Fibroblast of skin of abdomen (primary cell): Measurements from ENCODE around the gene AGFG1. TPM values are rescaled to one million over a fixed set of nuclear protein-coding genes. Genes with fewer than 3 reads are reported as not detected.

Source experiments
- DNase-seq: peaks from one replicate; pipeline ENCODE4 v3.0.0-alpha.2; 2013
- polyA plus RNA-seq, 2 experiments: library from polyadenylated mRNA; unstranded; fragments of 120-200 nt; gene quantifications; one replicate each; pipeline ENCODE4 v1.2.1, GENCODE V29; 2013; ENCODE audit not compliant: insufficient read length in 2 of 2

AGFG1 gene, protein sequence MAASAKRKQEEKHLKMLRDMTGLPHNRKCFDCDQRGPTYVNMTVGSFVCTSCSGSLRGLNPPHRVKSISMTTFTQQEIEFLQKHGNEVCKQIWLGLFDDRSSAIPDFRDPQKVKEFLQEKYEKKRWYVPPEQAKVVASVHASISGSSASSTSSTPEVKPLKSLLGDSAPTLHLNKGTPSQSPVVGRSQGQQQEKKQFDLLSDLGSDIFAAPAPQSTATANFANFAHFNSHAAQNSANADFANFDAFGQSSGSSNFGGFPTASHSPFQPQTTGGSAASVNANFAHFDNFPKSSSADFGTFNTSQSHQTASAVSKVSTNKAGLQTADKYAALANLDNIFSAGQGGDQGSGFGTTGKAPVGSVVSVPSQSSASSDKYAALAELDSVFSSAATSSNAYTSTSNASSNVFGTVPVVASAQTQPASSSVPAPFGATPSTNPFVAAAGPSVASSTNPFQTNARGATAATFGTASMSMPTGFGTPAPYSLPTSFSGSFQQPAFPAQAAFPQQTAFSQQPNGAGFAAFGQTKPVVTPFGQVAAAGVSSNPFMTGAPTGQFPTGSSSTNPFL
- polyA plus RNA-seq (2013, experiment 1 of 2; ENCODE audit: insufficient read length): 45.7 TPM
- polyA plus RNA-seq (2013, experiment 2 of 2; ENCODE audit: insufficient read length): 46.7 TPM

DNA sequence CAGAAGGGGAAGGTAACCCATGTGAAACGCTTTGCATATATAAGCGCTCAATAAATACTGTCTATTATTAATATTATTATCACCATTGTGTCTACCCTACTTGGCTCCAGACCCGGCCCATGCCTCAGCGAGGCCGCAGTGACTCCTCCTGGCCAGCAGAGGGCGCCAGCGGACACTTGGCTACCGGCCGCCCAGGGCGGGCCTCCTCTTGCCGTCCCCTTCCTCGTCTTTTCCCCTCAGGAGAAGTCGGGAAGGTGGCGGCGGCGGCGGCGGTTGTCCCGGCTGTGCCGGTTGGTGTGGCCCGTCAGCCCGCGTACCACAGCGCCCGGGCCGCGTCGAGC is at the start of gene AGFG1:
AGFG1 (plus strand) TSS at position 233 of the 341 bp plus-strand sequence. CDS start 266 bp downstream, outside the sequence.
- DNase-seq: peak; percentile 73

DNA sequence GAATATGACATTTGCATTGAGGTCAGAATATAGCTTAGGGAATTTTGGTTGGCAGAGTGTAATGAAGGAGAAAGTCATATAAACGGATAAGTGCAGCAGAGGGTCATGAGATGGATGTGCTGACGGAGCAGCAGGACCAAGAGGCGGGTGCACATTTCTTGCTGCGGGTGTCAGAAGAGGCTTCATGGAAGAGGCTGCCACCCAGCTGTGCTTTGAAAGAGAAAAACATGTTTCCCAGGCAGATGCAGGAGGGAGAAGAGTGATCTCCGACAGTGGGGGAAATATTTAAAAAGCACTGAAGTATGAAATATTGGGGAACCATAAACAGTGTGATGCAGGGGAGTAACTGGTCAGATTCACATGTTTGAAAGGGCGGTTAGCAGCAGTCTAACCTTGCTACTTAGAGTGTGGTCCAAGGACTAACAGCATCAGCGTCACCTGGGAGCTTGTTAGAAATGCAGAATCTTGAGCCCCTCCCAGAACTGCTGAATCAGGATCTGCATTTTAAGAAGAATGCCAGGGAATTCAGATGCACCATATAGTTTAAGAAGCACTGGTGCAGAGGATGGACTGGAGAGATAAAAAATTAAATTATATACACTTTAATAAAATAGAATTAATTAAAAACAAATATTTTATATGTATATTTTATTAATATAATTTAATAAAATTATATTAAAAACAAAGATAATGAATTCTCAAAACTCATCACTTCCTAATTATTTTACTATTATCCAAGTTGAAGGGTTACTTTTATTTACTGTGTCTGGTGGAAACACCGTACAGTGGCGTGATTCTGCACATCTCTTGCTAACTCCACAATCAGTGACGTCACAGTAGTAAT is 48.1 kb upstream of the AGFG1 start:
- no peak for DNase-seq

- no peak for DNase-seq
Measured at GRCh38 chr2:227428731-227429285, 43.1 kb upstream of the AGFG1 start.

DNA sequence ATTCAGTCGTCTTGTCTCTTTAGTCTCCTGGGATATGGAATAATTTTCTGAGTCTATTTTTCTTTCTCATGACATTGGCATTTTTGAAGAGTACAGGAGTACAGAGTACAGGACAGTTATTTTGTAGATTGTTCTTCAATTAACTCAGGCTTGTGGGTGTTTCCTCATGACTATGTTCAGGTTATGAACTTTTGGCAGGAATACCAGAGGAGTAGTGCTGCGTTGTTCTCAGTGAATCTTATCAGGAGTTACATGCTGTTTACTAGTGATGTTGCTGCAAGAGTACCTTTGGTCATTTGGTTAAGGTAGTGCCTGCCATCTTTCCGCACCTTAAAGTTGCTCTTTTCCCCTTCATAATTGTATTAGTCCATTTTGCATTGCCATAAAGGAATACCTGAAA is 41.3 kb upstream of the AGFG1 start:
- DNase-seq: no peak

GRCh38 chr2:227433171-227433570 is 38.8 kb upstream of the AGFG1 start:
- no peak for DNase-seq

DNA sequence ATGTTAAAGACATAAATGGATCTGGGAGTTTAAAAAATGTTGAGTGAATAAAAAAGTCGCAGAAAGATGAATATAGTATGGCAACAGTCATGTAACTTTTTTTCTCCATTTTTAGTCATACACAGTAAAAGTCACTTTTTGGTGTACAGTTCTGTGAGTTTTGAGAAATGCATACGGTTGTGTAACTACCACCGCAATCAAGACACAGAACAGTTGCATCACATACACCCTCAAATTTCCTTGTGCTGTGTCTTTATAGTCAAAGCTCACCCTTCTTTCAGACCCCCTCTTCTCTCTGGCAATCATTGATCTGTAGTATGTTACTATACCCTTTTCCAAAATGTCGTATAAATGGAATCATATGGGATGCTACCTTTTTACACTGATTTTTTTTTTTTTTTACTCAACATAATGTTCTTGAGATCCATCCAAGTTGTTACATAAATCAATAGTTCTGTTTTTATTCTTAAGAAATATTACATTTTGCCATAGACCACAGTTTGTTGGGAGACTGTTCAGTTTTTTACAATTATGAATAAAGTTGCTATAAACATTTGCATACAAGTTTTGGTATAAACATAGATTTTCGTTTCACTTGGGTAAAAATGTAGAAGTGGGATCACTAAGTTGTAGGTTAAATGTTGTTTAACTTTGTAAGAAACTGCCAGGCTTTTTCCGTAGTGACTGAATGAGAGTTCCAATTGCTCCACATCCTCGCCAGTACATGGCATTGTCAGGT is 35.4 kb upstream of the AGFG1 start:
- no peak for DNase-seq

DNA sequence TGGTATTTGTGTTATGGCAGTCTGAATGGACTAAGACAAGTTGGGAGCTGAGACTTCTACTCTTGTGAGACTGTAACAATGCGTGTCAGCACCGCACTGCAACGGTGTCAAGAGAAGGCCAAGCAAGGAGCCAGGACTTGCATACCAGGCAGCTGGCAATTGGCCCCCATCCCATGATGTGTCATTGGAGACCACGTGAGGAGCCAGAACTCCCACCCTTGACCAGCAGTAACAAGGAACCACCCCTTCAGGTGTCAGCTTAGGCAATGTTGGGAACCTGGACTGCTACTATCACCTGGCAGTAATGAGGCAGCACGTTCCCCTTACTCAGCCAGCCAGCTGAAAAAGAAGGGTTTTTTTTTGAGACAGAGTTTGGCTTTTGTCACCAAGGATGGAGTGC is 32.7 kb upstream of the AGFG1 start:
- DNase-seq: no peak

- no peak for DNase-seq
Measured at GRCh38 chr2:227442639-227443038, 29.3 kb upstream of the AGFG1 start.

GRCh38 chr2:227443889-227444568 is 27.9 kb upstream of the AGFG1 start:
- DNase-seq: no peak

- DNase-seq: peak; percentile 76
Measured at GRCh38 chr2:227447606-227448005, 24.4 kb upstream of the AGFG1 start.

GRCh38 chr2:227450311-227450841 is 21.6 kb upstream of the AGFG1 start:
- no peak for DNase-seq

GRCh38 chr2:227450926-227451654 is 20.9 kb upstream of the AGFG1 start:
- peak; percentile 26 for DNase-seq

- DNase-seq: no peak
Measured at GRCh38 chr2:227451655-227451992, 20.3 kb upstream of the AGFG1 start.

- no peak for DNase-seq
Measured at GRCh38 chr2:227453810-227454209, 18.1 kb upstream of the AGFG1 start.

DNA sequence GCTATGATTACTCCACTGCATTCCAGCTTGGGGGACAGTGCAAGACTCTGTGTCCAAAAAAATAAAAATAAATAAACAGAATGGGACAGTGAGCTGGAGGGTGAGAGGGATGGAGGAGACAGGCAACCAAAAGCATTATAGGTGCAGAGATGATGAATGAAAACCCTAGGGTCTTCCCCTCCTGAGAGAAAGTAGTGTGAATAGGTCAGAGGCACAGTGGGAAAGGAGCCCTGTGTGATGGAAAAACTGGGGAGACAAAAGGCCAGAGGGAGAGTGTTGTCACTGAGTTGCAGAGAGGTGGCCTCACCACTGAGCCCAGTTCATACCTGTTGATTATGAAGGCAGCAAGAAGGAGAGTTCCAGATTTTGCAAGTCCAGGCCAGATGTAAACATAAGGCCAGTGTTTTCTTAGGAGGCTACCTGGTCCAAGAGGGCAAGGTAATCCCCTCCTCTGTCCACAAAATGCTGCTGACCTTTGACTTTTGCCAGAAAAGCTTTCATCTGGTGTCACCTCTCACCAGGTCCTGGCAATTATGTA is 17.6 kb upstream of the AGFG1 start:
- DNase-seq: no peak

DNA sequence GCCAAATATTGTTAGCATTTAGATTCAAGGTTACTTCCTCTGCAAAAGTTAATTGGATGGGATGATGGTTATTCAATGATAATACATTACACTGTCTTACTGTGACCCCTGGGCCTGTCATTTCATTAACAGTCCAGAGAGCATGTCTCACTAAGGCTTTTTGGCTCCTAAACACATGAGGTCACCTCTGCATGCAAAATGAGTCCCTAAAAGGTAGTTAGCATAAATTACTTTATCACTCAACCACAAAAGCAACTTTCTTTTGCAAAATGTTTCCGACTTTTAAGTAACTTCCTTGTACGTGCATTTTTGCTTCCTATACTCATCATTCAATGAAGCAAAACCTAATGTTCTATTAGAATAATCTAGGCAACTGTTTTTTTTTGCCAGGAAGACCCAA is 16.8 kb upstream of the AGFG1 start:
- peak; percentile 28 for DNase-seq

DNA sequence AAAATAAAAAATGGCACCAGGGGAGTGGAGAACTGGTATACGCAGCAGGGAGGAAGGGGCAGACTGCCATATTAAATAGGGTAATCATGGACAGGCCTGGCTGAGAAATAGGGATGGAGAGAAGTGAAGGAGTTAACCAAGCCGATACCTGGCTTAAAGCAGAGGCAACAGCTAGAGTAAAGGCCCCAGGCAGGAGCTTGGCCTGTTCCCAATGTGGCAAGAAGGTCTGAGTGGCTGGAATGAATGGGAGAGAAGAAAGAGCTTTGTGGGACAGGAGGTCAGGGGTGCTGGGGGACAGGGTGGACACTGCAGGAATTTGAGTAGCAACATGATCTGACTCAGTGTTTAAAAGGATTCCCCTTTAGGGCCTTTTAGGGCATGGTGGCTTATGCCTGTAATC is 15.9 kb upstream of the AGFG1 start:
- DNase-seq: no peak

GRCh38 chr2:227456772-227457171 is 15.2 kb upstream of the AGFG1 start:
- no peak for DNase-seq

GRCh38 chr2:227460070-227460485 is 11.9 kb upstream of the AGFG1 start:
- DNase-seq: peak; percentile 88

DNA sequence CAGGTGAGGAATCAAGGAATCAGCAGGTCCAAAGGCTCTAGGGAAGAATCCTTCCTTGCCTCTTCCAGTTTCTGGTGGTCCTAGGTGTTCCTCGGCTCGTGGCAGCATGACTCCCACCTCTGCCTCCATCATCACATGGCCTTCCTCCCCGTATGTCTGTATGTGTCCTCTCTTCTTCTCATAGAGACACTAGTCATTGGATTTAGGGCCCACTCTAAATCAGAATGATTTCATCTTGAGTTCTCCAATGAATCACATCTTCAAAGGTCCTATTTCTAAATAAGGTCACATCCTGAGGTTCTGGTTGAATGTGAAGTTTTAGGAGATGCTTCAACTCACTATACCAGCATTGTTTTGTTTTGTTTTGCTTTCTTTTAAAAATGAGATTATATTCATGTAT is 11.1 kb upstream of the AGFG1 start:
- DNase-seq: no peak
